HEK293 (cell line): ENCODE measurements around the gene YIPF6.

Source experiments
- CTCF ChIA-PET: fragments of 350-600 bp; formaldehyde crosslinking; extraction: SDS; loops from one replicate; lab custom pipeline; 2021; ENCODE audit warnings: antibody characterized with exemption; lab: Yijun Ruan, JAX
- POLR2A ChIA-PET: fragments of 300-600 bp; formaldehyde crosslinking; extraction: SDS; loops from one replicate; lab custom pipeline; 2020; ENCODE audit warnings: antibody characterized with exemption, inconsistent platforms; lab: Yijun Ruan, JAX
- H3K27ac ChIP-seq: fragments of 200-500 bp; sonication (Bioruptor generic); 2 replicates; pipeline ENCODE4 v1.5.1; 2014; ENCODE audit warnings: low read depth, low read length, control low read depth, inconsistent platforms; ENCODE audit errors: extremely low read depth
- H3K36me3 ChIP-seq, 2 experiments: fragments of 200-500 bp in 1 of 2; sonication (Bioruptor generic) in 1 of 2; 1 replicate in 1 of 2; 2 replicates in 1 of 2; pipeline ENCODE4 v1.5.1; 2014 to 2017; ENCODE audit warnings: inconsistent platforms in 2 of 2, low read length in 2 of 2; ENCODE audit not compliant: control insufficient read depth in 2 of 2, insufficient read depth in 1 of 2
- H3K4me1 ChIP-seq: fragments of 200-500 bp; sonication (Bioruptor generic); 2 replicates; pipeline ENCODE4 v1.5.1; 2014; ENCODE audit warnings: mild to moderate bottlenecking, low read length, inconsistent platforms; ENCODE audit not compliant: control insufficient read depth, insufficient read depth
- H3K4me3 ChIP-seq: 2 replicates; pipeline ENCODE4 v1.5.1; 2011; ENCODE audit warnings: low read depth, mild to moderate bottlenecking, control low read depth, low read length, moderate library complexity
- H3K9me3 ChIP-seq: fragments of 200-500 bp; sonication (Bioruptor generic); 2 replicates; pipeline ENCODE4 v1.5.1; 2014; ENCODE audit warnings: low read depth, low read length, inconsistent platforms; ENCODE audit not compliant: control insufficient read depth, insufficient read depth
- GLIS1 ChIP-seq: fragments of 450-650 bp; formaldehyde crosslinking; IDR thresholded peaks from 2 replicates; pipeline ENCODE4 v1.5.1; 2016; ENCODE audit warnings: missing biosample characterization, missing genetic modification characterization
- KLF10 ChIP-seq: fragments of 450-650 bp; IDR thresholded peaks from 2 replicates; pipeline ENCODE4 v1.5.1; 2018; ENCODE audit warnings: missing biosample characterization, mild to moderate bottlenecking, missing genetic modification characterization
- KLF7 ChIP-seq: fragments of 450-650 bp; formaldehyde crosslinking; IDR thresholded peaks from 2 replicates; pipeline ENCODE4 v1.5.1; 2016; ENCODE audit warnings: missing biosample characterization, missing genetic modification characterization, borderline replicate concordance
- KLF8 ChIP-seq: fragments of 450-650 bp; formaldehyde crosslinking; IDR thresholded peaks from 2 replicates; pipeline ENCODE4 v1.5.1; 2016; ENCODE audit warnings: missing biosample characterization, missing genetic modification characterization
- RBAK ChIP-seq: fragments of 450-650 bp; formaldehyde crosslinking; IDR thresholded peaks from 2 replicates; pipeline ENCODE4 v1.5.1; 2016; ENCODE audit warnings: missing biosample characterization, missing genetic modification characterization
- SALL2 ChIP-seq: fragments of 450-650 bp; formaldehyde crosslinking; IDR thresholded peaks from 2 replicates; pipeline ENCODE4 v1.5.0; 2017; ENCODE audit warnings: missing biosample characterization, mild to moderate bottlenecking, missing genetic modification characterization, borderline replicate concordance
- YY2 ChIP-seq: fragments of 450-650 bp; formaldehyde crosslinking; IDR thresholded peaks from 2 replicates; pipeline ENCODE4 v1.5.1; 2016; ENCODE audit warnings: missing biosample characterization, missing genetic modification characterization
- ZNF169 ChIP-seq: fragments of 450-650 bp; formaldehyde crosslinking; IDR thresholded peaks from 2 replicates; pipeline ENCODE4 v1.5.1; 2016; ENCODE audit warnings: missing biosample characterization, missing genetic modification characterization
- ZNF19 ChIP-seq: fragments of 450-650 bp; formaldehyde crosslinking; IDR thresholded peaks from 2 replicates; pipeline ENCODE4; 2016; ENCODE audit warnings: missing biosample characterization, missing genetic modification characterization, low read depth
- ZNF274 ChIP-seq, 2 experiments: fragments of 200-500 bp in 1 of 2; fragments of 450-650 bp in 1 of 2; sonication (Bioruptor generic) in 1 of 2; formaldehyde crosslinking in 1 of 2; IDR thresholded peaks; 2 replicates each; pipeline versions ENCODE4 v1.5.1 to v1.6.1; 2014 to 2016; ENCODE audit warnings: borderline replicate concordance in 1 of 2, inconsistent platforms in 1 of 2, low read length in 1 of 2, missing biosample characterization in 1 of 2, missing genetic modification characterization in 1 of 2
- ZNF350 ChIP-seq: fragments of 450-650 bp; formaldehyde crosslinking; IDR thresholded peaks from 2 replicates; pipeline ENCODE4 v1.5.0; 2017; ENCODE audit warnings: missing biosample characterization, mild to moderate bottlenecking, missing genetic modification characterization
- ZNF433 ChIP-seq: fragments of 450-650 bp; formaldehyde crosslinking; IDR thresholded peaks from 2 replicates; pipeline ENCODE4 v1.5.1; 2016; ENCODE audit warnings: missing biosample characterization, missing genetic modification characterization, low read depth
- ZSCAN30 ChIP-seq: fragments of 450-650 bp; IDR thresholded peaks from 2 replicates; pipeline ENCODE4 v1.5.1; 2018; ENCODE audit warnings: missing biosample characterization, mild to moderate bottlenecking, missing genetic modification characterization, moderate library complexity
- TF ChIP-seq, protein P1 (sequence below): fragments of 450-650 bp; formaldehyde crosslinking; IDR thresholded peaks from 2 replicates; pipeline ENCODE4 v1.5.1; 2016; ENCODE audit warnings: missing biosample characterization, missing genetic modification characterization
- TF ChIP-seq, protein P2 (sequence below): fragments of 450-650 bp; formaldehyde crosslinking; IDR thresholded peaks from 2 replicates; pipeline ENCODE4 v1.5.1; 2016; ENCODE audit warnings: missing biosample characterization, missing genetic modification characterization
- TF ChIP-seq, protein P3 (sequence below): fragments of 450-650 bp; formaldehyde crosslinking; IDR thresholded peaks from 2 replicates; pipeline ENCODE4 v1.5.1; 2016; ENCODE audit warnings: missing biosample characterization, missing genetic modification characterization
- TF ChIP-seq, protein P4 (sequence below): fragments of 450-650 bp; IDR thresholded peaks from 2 replicates; pipeline ENCODE4 v1.5.1; 2018; ENCODE audit warnings: missing biosample characterization, mild to moderate bottlenecking, missing genetic modification characterization
- TF ChIP-seq, protein P5 (sequence below): fragments of 450-650 bp; formaldehyde crosslinking; IDR thresholded peaks from 2 replicates; pipeline ENCODE4 v1.5.1; 2016; ENCODE audit warnings: missing biosample characterization, missing genetic modification characterization
- TF ChIP-seq, protein P6 (sequence below): fragments of 450-650 bp; formaldehyde crosslinking; IDR thresholded peaks from 2 replicates; pipeline ENCODE4 v1.5.1; 2016; ENCODE audit warnings: missing biosample characterization, missing genetic modification characterization

The YIPF6 gene

DNA sequence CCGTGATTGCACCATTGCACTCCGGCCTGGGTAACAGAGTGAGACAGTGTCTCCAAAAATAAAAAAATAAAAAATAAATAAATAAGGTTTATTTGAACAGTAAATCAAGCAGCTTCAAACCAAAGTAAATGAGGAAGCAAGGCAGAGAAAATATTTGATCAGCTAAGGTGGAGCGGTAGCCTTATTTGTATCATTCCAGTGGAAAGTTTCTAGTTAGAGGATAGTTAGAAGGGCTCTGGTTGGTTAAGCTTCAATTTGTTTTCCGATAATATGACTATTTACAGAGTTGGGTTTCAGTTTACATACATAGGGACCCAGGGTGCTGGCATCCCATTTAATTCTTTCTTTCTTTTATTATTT is 43.7 kb upstream of the YIPF6 start:
- Histone ChIP-seq H3K36me3 (no peaks in the 10 kb centered on the region), H3K4me3 (no peak overlapping the region), H3K27ac (no peak overlapping the region)
- CTCF ChIA-PET, result interaction anchor here (0.6 kb wide), 2 partner anchors 10 to 63 kb away, joined by 3 read pairs; no protein-coding TSS in a partner anchor
- TF ChIP-seq, protein P1, sequence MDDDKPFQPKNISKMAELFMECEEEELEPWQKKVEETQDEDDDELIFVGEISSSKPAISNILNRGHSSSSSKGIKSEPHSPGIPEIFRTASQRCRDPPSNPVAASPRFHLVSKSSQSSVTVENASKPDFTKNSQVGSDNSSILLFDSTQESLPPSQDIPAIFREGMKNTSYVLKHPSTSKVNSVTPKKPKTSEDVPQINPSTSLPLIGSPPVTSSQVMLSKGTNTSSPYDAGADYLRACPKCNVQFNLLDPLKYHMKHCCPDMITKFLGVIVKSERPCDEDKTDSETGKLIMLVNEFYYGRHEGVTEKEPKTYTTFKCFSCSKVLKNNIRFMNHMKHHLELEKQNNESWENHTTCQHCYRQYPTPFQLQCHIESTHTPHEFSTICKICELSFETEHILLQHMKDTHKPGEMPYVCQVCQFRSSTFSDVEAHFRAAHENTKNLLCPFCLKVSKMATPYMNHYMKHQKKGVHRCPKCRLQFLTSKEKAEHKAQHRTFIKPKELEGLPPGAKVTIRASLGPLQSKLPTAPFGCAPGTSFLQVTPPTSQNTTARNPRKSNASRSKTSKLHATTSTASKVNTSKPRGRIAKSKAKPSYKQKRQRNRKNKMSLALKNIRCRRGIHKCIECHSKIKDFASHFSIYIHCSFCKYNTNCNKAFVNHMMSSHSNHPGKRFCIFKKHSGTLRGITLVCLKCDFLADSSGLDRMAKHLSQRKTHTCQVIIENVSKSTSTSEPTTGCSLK (tag by site-specific recombination), result no peak
- TF ChIP-seq ZSCAN30 (no peak), GLIS1 (tag by site-specific recombination) (no peak), KLF8 (no peak), YY2 (tag by site-specific recombination) (no peak), SALL2 (tag by site-specific recombination) (no peak), ZNF433 (no peak), KLF10 (no peak), KLF7 (tag by site-specific recombination) (no peak), ZNF19 (no peak), ZNF274 (IDR thresholded peaks at IDR 0.05; ENCODE audit: low read length) (no peak), ZNF274 (tag by site-specific recombination; IDR thresholded peaks at IDR 0.05; ENCODE audit: borderline replicate concordance) (no peak), RBAK (tag by site-specific recombination) (no peak), ZNF169 (tag by site-specific recombination) (no peak), ZNF350 (tag by site-specific recombination) (no peak)
- TF ChIP-seq, protein P2, sequence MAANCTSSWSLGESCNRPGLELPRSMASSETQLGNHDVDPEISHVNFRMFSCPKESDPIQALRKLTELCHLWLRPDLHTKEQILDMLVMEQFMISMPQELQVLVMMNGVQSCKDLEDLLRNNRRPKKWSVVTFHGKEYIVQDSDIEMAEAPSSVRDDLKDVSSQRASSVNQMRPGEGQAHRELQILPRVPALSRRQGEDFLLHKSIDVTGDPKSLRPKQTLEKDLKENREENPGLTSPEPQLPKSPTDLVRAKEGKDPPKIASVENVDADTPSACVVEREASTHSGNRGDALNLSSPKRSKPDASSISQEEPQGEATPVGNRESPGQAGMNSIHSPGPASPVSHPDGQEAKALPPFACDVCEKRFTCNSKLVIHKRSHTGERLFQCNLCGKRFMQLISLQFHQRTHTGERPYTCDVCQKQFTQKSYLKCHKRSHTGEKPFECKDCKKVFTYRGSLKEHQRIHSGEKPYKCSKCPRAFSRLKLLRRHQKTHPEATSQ (tag by site-specific recombination), result no peak
- TF ChIP-seq, protein P3, sequence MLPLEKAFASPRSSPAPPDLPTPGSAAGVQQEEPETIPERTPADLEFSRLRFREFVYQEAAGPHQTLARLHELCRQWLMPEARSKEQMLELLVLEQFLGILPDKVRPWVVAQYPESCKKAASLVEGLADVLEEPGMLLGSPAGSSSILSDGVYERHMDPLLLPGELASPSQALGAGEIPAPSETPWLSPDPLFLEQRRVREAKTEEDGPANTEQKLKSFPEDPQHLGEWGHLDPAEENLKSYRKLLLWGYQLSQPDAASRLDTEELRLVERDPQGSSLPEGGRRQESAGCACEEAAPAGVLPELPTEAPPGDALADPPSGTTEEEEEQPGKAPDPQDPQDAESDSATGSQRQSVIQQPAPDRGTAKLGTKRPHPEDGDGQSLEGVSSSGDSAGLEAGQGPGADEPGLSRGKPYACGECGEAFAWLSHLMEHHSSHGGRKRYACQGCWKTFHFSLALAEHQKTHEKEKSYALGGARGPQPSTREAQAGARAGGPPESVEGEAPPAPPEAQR (tag by site-specific recombination), result no peak
- TF ChIP-seq, protein P4, sequence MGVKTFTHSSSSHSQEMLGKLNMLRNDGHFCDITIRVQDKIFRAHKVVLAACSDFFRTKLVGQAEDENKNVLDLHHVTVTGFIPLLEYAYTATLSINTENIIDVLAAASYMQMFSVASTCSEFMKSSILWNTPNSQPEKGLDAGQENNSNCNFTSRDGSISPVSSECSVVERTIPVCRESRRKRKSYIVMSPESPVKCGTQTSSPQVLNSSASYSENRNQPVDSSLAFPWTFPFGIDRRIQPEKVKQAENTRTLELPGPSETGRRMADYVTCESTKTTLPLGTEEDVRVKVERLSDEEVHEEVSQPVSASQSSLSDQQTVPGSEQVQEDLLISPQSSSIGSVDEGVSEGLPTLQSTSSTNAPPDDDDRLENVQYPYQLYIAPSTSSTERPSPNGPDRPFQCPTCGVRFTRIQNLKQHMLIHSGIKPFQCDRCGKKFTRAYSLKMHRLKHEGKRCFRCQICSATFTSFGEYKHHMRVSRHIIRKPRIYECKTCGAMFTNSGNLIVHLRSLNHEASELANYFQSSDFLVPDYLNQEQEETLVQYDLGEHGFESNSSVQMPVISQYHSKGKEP (tag by site-specific recombination), result no peak
- TF ChIP-seq, protein P5, sequence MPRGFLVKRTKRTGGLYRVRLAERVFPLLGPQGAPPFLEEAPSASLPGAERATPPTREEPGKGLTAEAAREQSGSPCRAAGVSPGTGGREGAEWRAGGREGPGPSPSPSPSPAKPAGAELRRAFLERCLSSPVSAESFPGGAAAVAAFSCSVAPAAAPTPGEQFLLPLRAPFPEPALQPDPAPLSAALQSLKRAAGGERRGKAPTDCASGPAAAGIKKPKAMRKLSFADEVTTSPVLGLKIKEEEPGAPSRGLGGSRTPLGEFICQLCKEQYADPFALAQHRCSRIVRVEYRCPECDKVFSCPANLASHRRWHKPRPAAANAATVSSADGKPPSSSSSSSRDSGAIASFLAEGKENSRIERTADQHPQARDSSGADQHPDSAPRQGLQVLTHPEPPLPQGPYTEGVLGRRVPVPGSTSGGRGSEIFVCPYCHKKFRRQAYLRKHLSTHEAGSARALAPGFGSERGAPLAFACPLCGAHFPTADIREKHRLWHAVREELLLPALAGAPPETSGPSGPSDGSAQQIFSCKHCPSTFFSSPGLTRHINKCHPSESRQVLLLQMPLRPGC (tag by site-specific recombination), result no peak
- TF ChIP-seq, protein P6, sequence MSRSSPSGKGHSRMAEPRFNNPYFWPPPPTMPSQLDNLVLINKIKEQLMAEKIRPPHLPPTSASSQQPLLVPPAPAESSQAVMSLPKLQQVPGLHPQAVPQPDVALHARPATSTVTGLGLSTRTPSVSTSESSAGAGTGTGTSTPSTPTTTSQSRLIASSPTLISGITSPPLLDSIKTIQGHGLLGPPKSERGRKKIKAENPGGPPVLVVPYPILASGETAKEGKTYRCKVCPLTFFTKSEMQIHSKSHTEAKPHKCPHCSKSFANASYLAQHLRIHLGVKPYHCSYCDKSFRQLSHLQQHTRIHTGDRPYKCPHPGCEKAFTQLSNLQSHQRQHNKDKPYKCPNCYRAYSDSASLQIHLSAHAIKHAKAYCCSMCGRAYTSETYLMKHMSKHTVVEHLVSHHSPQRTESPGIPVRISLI (tag by site-specific recombination), result no peak
- TF ChIP-seq, all 188 proteins: peak for 0
- H3K9me3 ChIP-seq, result no peaks in the 10 kb centered on the region; the same call in 1 of the 2 replicates
- POLR2A ChIA-PET, result no interaction called here
- no peaks in the 10 kb centered on the region for H3K4me1 ChIP-seq
